ENCODE data around the gene CFAP298. TPM values are rescaled to one million over a fixed set of nuclear protein-coding genes. Genes with fewer than 3 reads are reported as not detected.
"Not testable (repeated sequence)": the region's sequence is repeated elsewhere in the genome, so short reads cannot be mapped to it uniquely, and the experiment has no call there.

Gene CFAP298
- total RNA-seq, 1 donor from 2014 or later: 22.0 TPM

- intact Hi-C loops (cut with DNase I): no loop called here
Measured at GRCh38 chr21:32572574-32573420, 39.4 kb downstream of the CFAP298 start.

GRCh38 chr21:32570456-32570855, 41.7 kb downstream of the CFAP298 start:
- no peak for DNase-seq (ENCODE audit: low spot score)
- intact Hi-C loops (cut with DNase I): no loop called here

More at GRCh38 chr21:32572574-32573420, 39.4 kb downstream of the CFAP298 start:
- no peak for DNase-seq (ENCODE audit: low spot score)

- DNase-seq (ENCODE audit: low spot score): peak; percentile 82
- intact Hi-C loops (cut with DNase I): loop anchor here (2.0 to 5.0 kb wide), 3 partner anchors 47 to 167 kb away; no protein-coding TSS in a partner anchor
Measured at GRCh38 chr21:32569261-32570230, 42.6 kb downstream of the CFAP298 start.

- DNase-seq (ENCODE audit: low spot score): no peak
- intact Hi-C loops (cut with DNase I): loop anchor here (2.0 to 5.0 kb wide), 3 partner anchors 45 to 165 kb away; no protein-coding TSS in a partner anchor
Measured at GRCh38 chr21:32567626-32568025, 44.6 kb downstream of the CFAP298 start.

GRCh38 chr21:32566741-32567389, 45.3 kb downstream of the CFAP298 start:
- intact Hi-C loops (cut with DNase I): loop anchor here (5.0 kb wide), 1 partner anchor 45 kb away; no protein-coding TSS in a partner anchor
- DNase-seq (ENCODE audit: low spot score): no peak

- intact Hi-C loops (cut with DNase I): loop anchor here (5.0 kb wide), 1 partner anchor 44 kb away; no protein-coding TSS in a partner anchor
- no peak for DNase-seq (ENCODE audit: low spot score)
Measured at GRCh38 chr21:32565856-32566465, 46.2 kb downstream of the CFAP298 start.

- DNase-seq (ENCODE audit: low spot score): no peak
- intact Hi-C loops (cut with DNase I): no loop called here
Measured at GRCh38 chr21:32562915-32563314, 49.3 kb downstream of the CFAP298 start.

- no peak for DNase-seq (ENCODE audit: low spot score)
- intact Hi-C loops (cut with DNase I): no loop called here
Measured at GRCh38 chr21:32562426-32562825, 49.8 kb downstream of the CFAP298 start.

- DNase-seq (ENCODE audit: low spot score); intact Hi-C loops (cut with DNase I): not testable (repeated sequence)
Measured at GRCh38 chr21:32561476-32561875, 50.7 kb downstream of the CFAP298 start.

GRCh38 chr21:32560896-32561295, 51.3 kb downstream of the CFAP298 start:
- no peak for DNase-seq (ENCODE audit: low spot score)
- intact Hi-C loops (cut with DNase I): no loop called here

- no peak for DNase-seq (ENCODE audit: low spot score)
- intact Hi-C loops (cut with DNase I): no loop called here
Measured at GRCh38 chr21:32559006-32559610, 53.1 kb downstream of the CFAP298 start.

- intact Hi-C loops (cut with DNase I): no loop called here
- no peak for DNase-seq (ENCODE audit: low spot score)
Measured at GRCh38 chr21:32558106-32558505, 54.1 kb downstream of the CFAP298 start.

- no peak for DNase-seq (ENCODE audit: low spot score)
- intact Hi-C loops (cut with DNase I): no loop called here
Measured at GRCh38 chr21:32554832-32555638, 57.1 kb downstream of the CFAP298 start.

GRCh38 chr21:32549886-32550285, 62.3 kb downstream of the CFAP298 start:
- DNase-seq (ENCODE audit: low spot score): no peak
- intact Hi-C loops (cut with DNase I): no loop called here

- no peak for DNase-seq (ENCODE audit: low spot score)
- intact Hi-C loops (cut with DNase I): no loop called here
Measured at GRCh38 chr21:32549440-32549839, 62.7 kb downstream of the CFAP298 start.

All from cardiac septum (tissue), 1 donor.